HFFc6 (cell line): ENCODE data around the gene THOP1. TPM values are rescaled to one million over a fixed set of nuclear protein-coding genes. Genes with fewer than 3 reads are reported as not detected.
A peak's percentile ranks its signal among the peaks of the same experiment; 100 is the strongest.

Source experiments
- DNase-seq: peaks from one replicate; pipeline ENCODE4 v3.0.0-alpha.2; 2018
- H3K27ac Mint-ChIP-seq: 2 replicates; pipeline ENCODE4 v1.8.0; 2020; ENCODE audit warnings: mild to moderate bottlenecking, mixed read lengths
- H3K27me3 Mint-ChIP-seq: 2 replicates; pipeline ENCODE4 v1.8.0; 2021; ENCODE audit warnings: mild to moderate bottlenecking, moderate library complexity, mixed read lengths; ENCODE audit not compliant: insufficient read depth
- H3K36me3 Mint-ChIP-seq: 2 replicates; pipeline ENCODE4 v1.8.0; 2021; ENCODE audit warnings: low read depth, mixed read lengths
- H3K4me1 Mint-ChIP-seq: 2 replicates; pipeline ENCODE4 v1.8.0; 2020; ENCODE audit warnings: low read depth, mixed read lengths
- H3K4me3 Mint-ChIP-seq: 2 replicates; pipeline ENCODE4 v1.8.0; 2020; ENCODE audit warnings: mild to moderate bottlenecking, moderate library complexity, mixed read lengths
- H3K9me3 Mint-ChIP-seq: 2 replicates; pipeline ENCODE4 v1.8.0; 2020; ENCODE audit warnings: mild to moderate bottlenecking, mixed read lengths
- CTCF ChIP-seq: fragments of 200-600 bp; sonication (generic); IDR thresholded peaks from 2 replicates; pipeline ENCODE4 v1.5.0; 2021; ENCODE audit warnings: antibody characterized with exemption, mild to moderate bottlenecking
- long read RNA-seq: library from polyadenylated mRNA; unstranded; transcript quantifications from one replicate; pipeline ENCODE4 v2.0.0, GENCODE V29; 2019
- total RNA-seq, 6 experiments: library from RNA; stranded (reverse); fragmentation: NEBNext Ultra II Directional; extraction: Animal tissue kit (Norgen Biotek cat#: 25700); gene quantifications; 2 replicates in 1 of 6; 3 replicates in 5 of 6; pipeline ENCODE4 v1.2.3, GENCODE V29; 2021

THOP1 gene
- total RNA-seq = 100 to 1,000 TPM in 1 of 6 experiments, 10 to 100 TPM in 5; 83.7 to 114 (median 94.3) TPM
- long read RNA-seq, full-length matches to known transcripts = 36 of 53 reads
- long read RNA-seq, partial matches to known transcripts = 12 of 53 reads
- long read RNA-seq, other reads (novel, unspliced or antisense) = 5 of 53 reads

GRCh38 chr19:2785244-2785997 is at the start of gene THOP1:
Gene THOP1, plus strand, starts transcription at chr19:2785503. Its CDS starts 160 bp downstream, at chr19:2785663.
- H3K4me3 Mint-ChIP-seq = peak within 1 kb of the TSS; percentile 95
- no peaks in the 10 kb centered on the region for H3K9me3 Mint-ChIP-seq
- H3K4me1 Mint-ChIP-seq = peaks cover 44% of the 10 kb centered on the region
- H3K27ac Mint-ChIP-seq = peak within 1 kb of the TSS; percentile 82
- DNase-seq = peak; percentile 98
- H3K36me3 Mint-ChIP-seq = peaks cover 2% of the 10 kb centered on the region
- TF ChIP-seq CTCF = no peak
- peaks cover 2% of the 10 kb centered on the region; the same call in 1 of the 2 replicates for H3K27me3 Mint-ChIP-seq

- peaks cover 31% of the 10 kb centered on the region for H3K36me3 Mint-ChIP-seq
- no peak for DNase-seq
- peaks cover 1% of the 10 kb centered on the region; the same call in 1 of the 2 replicates for H3K27me3 Mint-ChIP-seq
- no peak overlapping the region for H3K4me3 Mint-ChIP-seq
- peaks cover 11% of the 10 kb centered on the region for H3K4me1 Mint-ChIP-seq
- H3K27ac Mint-ChIP-seq = no peak overlapping the region
- TF ChIP-seq CTCF = no peak
- H3K9me3 Mint-ChIP-seq = no peaks in the 10 kb centered on the region
These were observed 48.6 kb upstream of the THOP1 start for GRCh38 chr19:2736550-2737190.

- peaks cover 4% of the 10 kb centered on the region; the same call in 1 of the 2 replicates for H3K27me3 Mint-ChIP-seq
- H3K4me1 Mint-ChIP-seq = peaks cover 11% of the 10 kb centered on the region
- H3K36me3 Mint-ChIP-seq = peaks cover 21% of the 10 kb centered on the region
- H3K9me3 Mint-ChIP-seq = no peaks in the 10 kb centered on the region
- H3K4me3 Mint-ChIP-seq = peak within 1 kb of the TSS; percentile 92
- H3K27ac Mint-ChIP-seq = peak within 1 kb of the TSS; percentile 9; the same call in 1 of the 2 replicates
- TF ChIP-seq CTCF = peak; percentile 46
- peak; percentile 100 for DNase-seq
These were observed 45.5 kb upstream of the THOP1 start, which contains the start of gene SLC39A3 for GRCh38 chr19:2739602-2740313. Gene SLC39A3, minus strand, starts transcription at chr19:2740017. Its CDS starts 2,760 bp downstream, at chr19:2737257.

GRCh38 chr19:2740314-2740656 is 45.0 kb upstream of the THOP1 start:
- Mint-ChIP-seq H3K4me1 (peaks cover 11% of the 10 kb centered on the region), H3K27me3 (peaks cover 4% of the 10 kb centered on the region; the same call in 1 of the 2 replicates), H3K4me3 (peak overlapping the region; percentile 37; the same call in 1 of the 2 replicates), H3K9me3 (no peaks in the 10 kb centered on the region), H3K27ac (no peak overlapping the region), H3K36me3 (peaks cover 19% of the 10 kb centered on the region)
- no peak for DNase-seq
- no peak for TF ChIP-seq CTCF

- no peak for DNase-seq
- Mint-ChIP-seq H3K36me3 (no peaks in the 10 kb centered on the region), H3K4me1 (peaks cover 11% of the 10 kb centered on the region), H3K27ac (no peak overlapping the region), H3K27me3 (peaks cover 6% of the 10 kb centered on the region), H3K4me3 (no peak overlapping the region), H3K9me3 (no peaks in the 10 kb centered on the region)
- no peak for TF ChIP-seq CTCF
These were observed 42.2 kb upstream of the THOP1 start for GRCh38 chr19:2743099-2743498.
